ENCODE data around the gene PIGR. TPM values are rescaled to one million over a fixed set of nuclear protein-coding genes. Genes with fewer than 3 reads are reported as not detected.

Gene PIGR
- total RNA-seq, 2 experiments from 2014 or later = 0.07 TPM; not detected in 1

GRCh38 chr1:206971029-206971655 lies 24.9 kb upstream of the PIGR start:
- Mint-ChIP-seq H3K4me3 (no peak overlapping the region), H3K4me1 (ENCODE audit: low read depth) (peaks cover 18% of the 10 kb centered on the region), H3K27ac (no peak overlapping the region), H3K9me3 (no peaks in the 10 kb centered on the region), H3K36me3 (ENCODE audit: low read depth) (no peaks in the 10 kb centered on the region), H3K27me3 (peaks cover 6% of the 10 kb centered on the region)
- DNase-seq (no peak), ATAC-seq (no peak)
- TF ChIP-seq, protein P1, sequence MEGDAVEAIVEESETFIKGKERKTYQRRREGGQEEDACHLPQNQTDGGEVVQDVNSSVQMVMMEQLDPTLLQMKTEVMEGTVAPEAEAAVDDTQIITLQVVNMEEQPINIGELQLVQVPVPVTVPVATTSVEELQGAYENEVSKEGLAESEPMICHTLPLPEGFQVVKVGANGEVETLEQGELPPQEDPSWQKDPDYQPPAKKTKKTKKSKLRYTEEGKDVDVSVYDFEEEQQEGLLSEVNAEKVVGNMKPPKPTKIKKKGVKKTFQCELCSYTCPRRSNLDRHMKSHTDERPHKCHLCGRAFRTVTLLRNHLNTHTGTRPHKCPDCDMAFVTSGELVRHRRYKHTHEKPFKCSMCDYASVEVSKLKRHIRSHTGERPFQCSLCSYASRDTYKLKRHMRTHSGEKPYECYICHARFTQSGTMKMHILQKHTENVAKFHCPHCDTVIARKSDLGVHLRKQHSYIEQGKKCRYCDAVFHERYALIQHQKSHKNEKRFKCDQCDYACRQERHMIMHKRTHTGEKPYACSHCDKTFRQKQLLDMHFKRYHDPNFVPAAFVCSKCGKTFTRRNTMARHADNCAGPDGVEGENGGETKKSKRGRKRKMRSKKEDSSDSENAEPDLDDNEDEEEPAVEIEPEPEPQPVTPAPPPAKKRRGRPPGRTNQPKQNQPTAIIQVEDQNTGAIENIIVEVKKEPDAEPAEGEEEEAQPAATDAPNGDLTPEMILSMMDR (IDR thresholded peaks at IDR 0.05) = no peak
- ChIA-PET POLR2A (interaction anchor here (0.9 kb wide), 1 partner anchor 71 kb away, joined by 3 read pairs; no protein-coding TSS in a partner anchor), CTCF (interaction anchor here (1.2 to 3.9 kb wide), 5 partner anchors 11 to 65 kb away, joined by 3 to 33 read pairs (median 7); no protein-coding TSS in a partner anchor)
- intact Hi-C loops (cut with micrococcal nuclease) = no loop called here

DNA sequence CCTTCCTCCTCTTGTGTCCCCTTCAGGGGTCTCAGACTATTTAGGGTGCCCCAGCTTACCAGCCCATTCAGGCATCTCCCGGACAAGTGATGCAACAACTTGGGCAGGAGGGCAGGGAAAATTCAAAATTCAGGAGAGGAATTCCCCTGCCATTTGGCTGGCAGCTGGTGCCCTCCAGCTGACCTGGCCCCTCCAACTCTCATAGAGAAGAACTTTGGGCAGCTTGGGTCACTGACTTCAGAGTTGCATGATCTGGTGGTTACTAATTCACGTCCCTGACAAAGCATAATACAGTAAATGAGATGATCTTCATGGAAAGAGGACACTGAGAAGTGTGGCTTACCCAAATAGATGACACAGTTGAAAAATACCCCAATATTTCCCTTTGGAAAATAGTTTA lies 24.2 kb upstream of the PIGR start, which contains the start of gene FCAMR:
TSS of gene FCAMR (minus strand) at position 15 of the 400 bp plus-strand sequence. CDS start 335 bp downstream, outside the sequence.
- ChIA-PET POLR2A (interaction anchor here (0.9 kb wide), 1 partner anchor 71 kb away, joined by 3 read pairs; no protein-coding TSS in a partner anchor), CTCF (interaction anchor here (2.1 to 3.5 kb wide), 4 partner anchors 11 to 37 kb away, joined by 7 to 13 read pairs (median 12); no protein-coding TSS in a partner anchor)
- no peak within 1 kb of the TSS for H3K27ac Mint-ChIP-seq
- TF ChIP-seq, protein P1 (IDR thresholded peaks at IDR 0.05) = no peak
- H3K4me3 Mint-ChIP-seq = no peak within 1 kb of the TSS
- ATAC-seq (no peak), DNase-seq (no peak)
- no peaks in the 10 kb centered on the region for H3K9me3 Mint-ChIP-seq
- intact Hi-C loops (cut with micrococcal nuclease) = no loop called here
- peaks cover 18% of the 10 kb centered on the region for H3K4me1 Mint-ChIP-seq (ENCODE audit: low read depth)
- no peaks in the 10 kb centered on the region for H3K36me3 Mint-ChIP-seq (ENCODE audit: low read depth)
- peaks cover 6% of the 10 kb centered on the region for H3K27me3 Mint-ChIP-seq

DNA sequence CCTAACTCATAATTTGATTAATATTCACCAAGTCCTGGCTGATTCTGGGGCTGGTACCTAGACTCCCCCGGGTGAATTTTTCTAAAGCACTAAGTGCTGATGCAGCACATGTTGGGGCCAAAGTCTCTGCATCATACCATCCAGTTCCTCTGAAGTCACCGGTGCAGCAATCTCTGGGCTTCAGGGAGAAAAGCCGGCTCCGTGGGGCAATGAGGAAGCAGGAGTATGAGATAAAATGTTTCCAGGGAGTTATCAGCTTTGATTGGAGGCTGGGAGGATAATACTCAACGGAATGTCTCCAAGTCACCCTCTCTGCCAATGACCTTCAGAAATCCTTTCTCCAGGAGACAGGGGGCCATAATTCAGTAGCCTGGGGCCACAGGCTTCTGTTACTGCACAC lies 22.8 kb upstream of the PIGR start:
- ChIA-PET CTCF (interaction anchor here (2.1 to 3.5 kb wide), 2 partner anchors 13 to 33 kb away, joined by 13 read pairs; no protein-coding TSS in a partner anchor), POLR2A (no interaction called here)
- H3K27me3 Mint-ChIP-seq = peaks cover 6% of the 10 kb centered on the region
- ATAC-seq (no peak), DNase-seq (no peak)
- no peak overlapping the region for H3K4me3 Mint-ChIP-seq
- H3K9me3 Mint-ChIP-seq = no peaks in the 10 kb centered on the region
- H3K36me3 Mint-ChIP-seq (ENCODE audit: low read depth) = no peaks in the 10 kb centered on the region
- intact Hi-C loops (cut with micrococcal nuclease) = no loop called here
- H3K4me1 Mint-ChIP-seq (ENCODE audit: low read depth) = peaks cover 18% of the 10 kb centered on the region
- H3K27ac Mint-ChIP-seq = no peak overlapping the region
- TF ChIP-seq, protein P1 (IDR thresholded peaks at IDR 0.05) = no peak

GRCh38 chr1:206967096-206967849 lies 21.0 kb upstream of the PIGR start:
- H3K9me3 Mint-ChIP-seq = no peaks in the 10 kb centered on the region
- peaks cover 31% of the 10 kb centered on the region for H3K4me1 Mint-ChIP-seq (ENCODE audit: low read depth)
- no peaks in the 10 kb centered on the region for H3K36me3 Mint-ChIP-seq (ENCODE audit: low read depth)
- no peak for ATAC-seq
- intact Hi-C loops (cut with micrococcal nuclease) = no loop called here
- POLR2A ChIA-PET = interaction anchor here (1.6 kb wide), 1 partner anchor 13 kb away, joined by 5 read pairs; no protein-coding TSS in a partner anchor
- no peak overlapping the region for H3K4me3 Mint-ChIP-seq
- H3K27me3 Mint-ChIP-seq = peaks cover 6% of the 10 kb centered on the region
- TF ChIP-seq, protein P1 (IDR thresholded peaks at IDR 0.05) = no peak
- no peak for DNase-seq
- peak overlapping the region; percentile 11 for H3K27ac Mint-ChIP-seq
- CTCF ChIA-PET = interaction anchor here (0.8 to 3.5 kb wide), 5 partner anchors 15 to 162 kb away, joined by 3 to 15 read pairs (median 3); no protein-coding TSS in a partner anchor

All from activated CD8-positive, alpha-beta T cell treated with anti-CD3 and anti-CD28 coated beads for 36 hours (primary cell).